RCC 7860 (cell line): ENCODE measurements around the gene SLC7A1.

ENCODE experiments used
- DNase-seq: peaks from one replicate; pipeline ENCODE4 v3.0.0-alpha.2; 2015; ENCODE audit warnings: low spot score
- FAIRE-seq: peaks from 2 replicates; lab custom pipeline; 2012; peaks lifted over from hg19 to GRCh38; lab: Jason Lieb, UNC

Gene SLC7A1

DNA sequence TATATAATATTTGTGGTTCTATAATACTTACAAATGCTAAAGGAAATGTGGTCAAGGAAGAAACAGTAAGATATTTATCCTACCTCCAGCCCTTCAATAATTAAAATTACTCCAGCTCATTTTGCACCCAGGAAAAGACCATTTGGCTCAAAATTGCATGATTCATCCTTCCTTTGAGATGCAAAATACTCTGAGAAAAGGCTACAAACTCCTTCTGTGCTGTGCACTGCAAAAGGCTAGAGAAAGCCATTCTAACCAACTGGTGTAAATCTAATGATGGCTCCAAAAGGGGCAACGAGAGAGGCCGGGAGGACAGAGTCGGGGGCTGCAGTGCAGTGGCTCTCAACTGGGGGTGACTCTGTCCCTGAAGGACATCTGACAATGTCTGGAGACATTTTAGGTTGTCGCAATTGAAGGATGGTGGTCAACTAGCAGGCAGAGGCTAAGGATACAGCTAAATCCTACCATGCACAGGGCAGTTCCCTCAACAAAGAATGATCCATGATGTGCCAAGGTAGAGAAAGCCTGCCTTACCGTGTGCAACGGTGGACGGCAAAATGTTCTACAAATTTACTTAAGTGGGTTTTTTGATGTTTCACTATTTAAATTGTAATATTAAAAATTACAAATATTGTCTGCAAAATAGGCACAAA lies 32.6 kb downstream of the SLC7A1 start:
- FAIRE-seq, result no peak
- DNase-seq, result no peak

DNA sequence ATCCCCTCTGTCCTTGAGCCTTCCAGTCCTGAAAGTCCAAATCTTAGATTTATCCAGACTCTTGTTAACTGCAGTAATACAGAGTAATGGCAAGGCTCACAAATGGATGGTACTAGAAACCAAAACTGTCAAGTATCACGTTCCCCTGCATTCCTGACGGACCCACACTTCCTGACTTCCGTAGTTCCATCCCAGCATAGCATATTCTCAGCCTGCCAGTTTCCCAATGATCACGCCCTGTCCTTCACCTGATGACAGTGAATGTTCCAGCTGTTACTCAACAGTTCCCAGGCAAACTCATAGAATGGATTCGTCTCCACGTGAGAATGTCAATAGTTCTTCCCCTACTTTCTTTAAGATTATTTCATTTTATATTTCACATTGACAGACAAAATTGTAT lies 33.6 kb downstream of the SLC7A1 start:
- DNase-seq, result no peak
- FAIRE-seq, result no peak

DNA sequence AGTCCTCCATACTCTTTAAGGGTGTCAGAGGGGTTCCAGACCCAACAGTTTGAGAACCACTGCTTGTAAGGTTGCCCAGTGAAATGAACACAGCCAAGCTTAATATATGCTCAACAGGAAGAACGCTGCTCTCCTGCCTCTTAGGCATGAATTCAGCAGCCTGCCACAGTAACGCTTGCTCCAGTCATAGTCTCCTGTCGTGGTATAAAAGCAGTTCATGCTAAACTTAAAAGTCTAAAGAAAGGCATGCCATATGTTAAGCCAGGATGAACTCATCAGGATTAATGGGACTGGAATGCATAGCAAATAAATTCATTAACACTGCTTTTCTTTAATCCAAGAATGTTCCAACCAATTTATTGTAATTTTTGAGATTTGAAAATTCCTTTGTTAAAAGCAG lies 38.7 kb downstream of the SLC7A1 start:
- DNase-seq, result no peak
- FAIRE-seq, result no peak

DNA sequence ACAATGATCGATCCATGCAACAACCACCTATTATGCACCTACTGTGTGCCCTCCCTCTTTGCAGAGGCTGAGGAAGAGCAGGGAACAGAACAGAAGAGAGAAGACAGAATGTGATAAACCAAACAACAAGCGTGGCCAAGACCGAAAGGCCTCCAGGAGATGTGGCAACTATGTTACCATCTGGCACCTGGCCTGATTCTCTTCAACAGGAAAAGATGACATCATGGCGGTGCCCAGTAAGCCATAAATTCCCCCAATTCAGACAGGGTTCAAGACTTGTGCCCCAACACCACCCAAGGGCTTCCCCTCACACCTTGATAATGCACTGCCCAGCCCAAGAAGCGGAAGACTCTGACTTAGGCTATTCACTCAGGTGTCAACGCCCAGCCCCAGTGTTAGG lies 44.3 kb downstream of the SLC7A1 start:
- DNase-seq (no peak), FAIRE-seq (no peak)

DNA sequence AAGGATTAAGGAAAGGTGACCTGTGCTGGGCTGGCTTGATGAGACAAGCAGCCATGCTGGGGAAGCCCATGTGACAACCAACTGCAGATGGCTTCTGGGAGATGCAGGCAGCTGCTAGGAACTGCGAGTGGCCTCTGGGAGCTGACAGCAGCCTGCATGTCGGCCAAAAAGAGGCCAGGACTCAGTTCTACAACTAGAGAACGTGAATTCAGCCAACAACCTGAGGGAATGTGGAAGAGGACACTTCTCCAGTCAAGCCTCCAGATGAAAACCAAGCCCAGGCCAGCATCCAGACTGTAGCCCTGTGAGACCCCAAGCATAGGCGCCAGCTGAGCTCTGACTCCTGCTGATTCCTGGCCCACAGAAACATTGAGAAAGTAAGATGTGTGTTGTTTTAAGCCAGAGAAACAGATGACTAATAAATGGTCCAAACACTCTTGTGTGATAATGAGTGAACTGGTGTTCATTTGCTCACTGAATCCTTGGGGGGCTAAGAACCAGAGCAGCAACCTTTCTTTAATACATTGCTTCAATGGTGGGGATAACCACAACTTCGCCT lies 45.0 kb downstream of the SLC7A1 start:
- no peak for DNase-seq

DNA sequence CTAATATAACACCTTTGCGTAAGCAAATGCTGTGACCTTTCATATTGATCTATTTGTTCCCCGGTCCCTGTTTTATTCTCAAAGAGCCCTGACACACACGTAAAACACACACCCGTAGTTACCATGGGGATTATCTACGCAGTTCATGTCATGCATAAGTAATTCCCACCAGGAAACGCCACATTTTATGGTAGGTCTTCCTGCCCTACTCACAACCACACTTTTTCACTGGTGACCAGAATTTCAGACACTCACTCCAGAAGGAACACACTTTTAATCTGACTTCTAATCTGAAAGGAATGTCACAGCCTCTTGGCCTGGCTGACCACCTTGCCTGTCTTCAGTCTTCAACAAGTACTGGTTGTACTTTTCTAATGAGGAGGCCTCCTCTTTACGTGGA lies 46.8 kb downstream of the SLC7A1 start:
- DNase-seq, result peak; percentile 38
- no peak for FAIRE-seq

More for the DNA sequence above, 45.0 kb downstream of the SLC7A1 start:
- no peak for FAIRE-seq

DNA sequence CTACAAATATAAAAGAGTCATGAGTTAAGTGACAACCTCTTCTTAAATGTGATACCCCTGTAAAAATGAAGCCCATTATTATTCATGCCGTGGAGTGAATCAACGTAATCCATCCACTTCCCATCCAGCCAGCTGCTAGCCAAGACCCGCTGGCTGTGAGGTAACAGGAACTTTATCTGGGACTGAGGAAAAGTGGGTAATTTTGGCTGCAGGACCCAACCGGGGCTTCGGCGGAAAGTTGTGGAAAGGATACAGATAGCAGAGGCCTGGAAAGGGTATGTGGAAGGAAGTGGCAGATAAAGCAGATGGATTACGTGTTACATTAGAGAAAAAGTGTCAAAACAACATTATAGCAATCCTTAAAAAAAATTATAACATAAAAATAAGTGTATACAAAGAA lies 48.3 kb downstream of the SLC7A1 start:
- DNase-seq (no peak), FAIRE-seq (no peak)

DNA sequence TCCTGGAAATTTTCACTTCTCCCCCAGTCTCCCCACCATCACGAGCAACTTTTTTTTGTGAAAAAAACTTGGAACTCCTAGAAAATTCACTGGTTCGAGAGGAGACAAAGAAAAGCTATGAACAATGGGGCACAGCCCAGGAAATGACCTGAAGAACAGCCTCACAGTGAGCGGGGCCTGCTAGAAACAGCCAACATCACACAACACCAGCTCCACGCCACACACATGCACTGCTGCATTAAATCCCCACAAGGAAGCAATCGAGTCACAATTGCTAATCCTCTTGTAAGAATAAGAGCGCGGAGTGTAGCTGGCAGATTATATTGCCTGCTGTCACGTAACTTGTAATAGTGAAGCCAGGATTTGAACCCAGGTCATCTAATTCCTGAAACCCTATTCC lies 48.8 kb downstream of the SLC7A1 start:
- DNase-seq (no peak), FAIRE-seq (no peak)

DNA sequence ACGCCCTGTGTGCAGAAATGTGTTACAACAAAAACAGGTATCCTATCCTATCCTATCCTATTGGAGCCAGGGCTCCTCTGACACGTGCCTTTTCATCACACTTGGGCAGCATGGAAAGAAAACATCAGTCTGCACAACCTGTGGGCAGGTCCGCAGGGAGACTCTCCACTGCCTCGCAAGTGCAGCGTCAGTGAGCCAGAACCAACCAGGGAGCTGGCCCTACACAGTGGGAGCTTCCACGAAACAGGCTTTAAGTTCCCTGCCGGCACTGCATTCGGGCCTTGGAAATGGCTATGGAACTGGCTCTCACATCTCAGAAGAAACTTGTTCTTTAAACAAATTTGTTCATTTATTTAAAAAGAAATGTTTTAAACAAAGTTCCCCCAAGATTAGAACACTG lies 49.5 kb downstream of the SLC7A1 start:
- no peak for FAIRE-seq
- no peak for DNase-seq

DNA sequence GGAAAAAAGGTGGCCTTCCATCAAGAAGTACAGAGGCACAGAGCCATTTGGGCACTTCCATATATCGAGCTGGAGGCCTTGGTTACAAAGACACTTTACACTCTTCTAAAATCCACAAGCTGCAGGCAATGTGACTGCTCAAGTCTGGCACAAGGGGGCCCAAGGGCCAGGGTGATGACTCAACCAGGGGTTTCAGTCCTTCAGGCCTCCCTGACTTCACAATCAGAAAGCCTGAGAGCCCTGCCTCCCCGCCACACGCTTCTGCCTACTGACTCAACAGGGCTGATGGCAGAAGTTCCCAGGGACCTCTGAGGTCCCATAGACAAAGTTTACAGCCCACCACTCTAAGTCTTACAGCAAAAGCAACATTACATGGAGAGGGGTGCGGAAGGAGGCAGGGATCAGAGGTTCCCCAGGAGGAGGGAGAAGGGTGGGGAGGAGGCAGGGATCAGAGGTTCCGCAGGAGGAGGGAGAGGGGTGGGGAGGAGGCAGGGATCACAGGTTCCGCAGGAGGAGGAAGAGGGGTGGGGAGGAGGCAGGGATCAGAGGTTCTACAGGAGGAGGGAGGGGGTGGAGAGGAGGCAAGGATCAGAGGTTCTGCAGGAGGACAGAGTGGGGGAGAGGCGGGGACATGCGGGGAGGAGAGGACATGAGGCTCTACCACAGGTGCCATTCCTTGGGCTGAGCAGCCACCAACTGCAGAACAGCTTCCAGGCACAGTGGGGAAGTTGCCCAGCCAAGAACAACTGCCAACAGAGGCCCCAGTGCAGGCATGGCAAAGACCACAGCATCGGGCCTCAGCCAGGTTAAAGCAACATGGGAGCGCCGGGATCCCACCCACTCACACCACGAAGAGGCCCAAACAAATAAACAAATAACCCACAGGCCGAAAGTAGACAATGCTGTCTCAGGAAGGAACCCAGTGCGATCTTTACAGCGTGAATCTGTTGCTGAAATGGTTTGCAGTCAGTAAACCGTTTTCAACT lies 52.0 kb downstream of the SLC7A1 start:
- peak; percentile 39 for DNase-seq

DNA sequence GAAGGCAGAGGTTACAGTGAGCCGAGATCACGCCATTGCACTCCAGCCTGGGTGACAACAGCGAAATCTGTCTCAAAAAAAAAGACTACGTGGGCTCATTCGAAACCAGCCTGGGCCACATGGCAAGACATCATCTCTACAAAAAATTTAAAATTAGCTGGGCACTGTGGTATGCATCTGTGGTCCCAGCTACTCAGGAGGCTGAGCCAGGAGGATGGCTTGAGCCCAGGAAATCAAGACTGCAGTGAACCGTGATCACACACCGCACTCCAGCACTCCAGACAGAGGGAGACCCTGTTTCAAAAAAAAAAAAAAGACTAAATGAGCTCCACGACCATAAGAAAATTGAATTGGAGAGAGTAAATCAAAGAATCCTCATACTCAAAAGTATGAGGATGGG lies 53.1 kb downstream of the SLC7A1 start:
- DNase-seq (no peak), FAIRE-seq (no peak)

More for the DNA sequence above, 52.0 kb downstream of the SLC7A1 start:
- FAIRE-seq, result no peak

DNA sequence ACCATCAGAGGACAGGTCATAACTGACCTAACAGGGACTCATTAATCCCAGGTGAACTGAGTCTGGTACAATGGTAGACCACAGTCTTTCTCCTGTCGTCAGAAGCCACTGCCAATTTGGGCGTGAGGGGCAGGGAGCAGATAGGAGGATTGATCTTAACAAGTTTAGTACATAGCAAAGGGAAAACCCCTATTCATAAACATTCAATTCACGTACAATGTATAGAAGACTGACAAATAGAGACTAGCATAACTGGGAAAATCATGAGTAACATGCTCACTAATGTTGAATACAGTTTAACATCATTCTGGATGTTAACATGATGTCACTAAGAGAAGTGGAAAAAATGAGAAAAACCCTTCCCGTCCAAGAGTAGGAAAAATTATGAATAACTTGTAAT lies 54.1 kb downstream of the SLC7A1 start:
- FAIRE-seq, result no peak

DNA sequence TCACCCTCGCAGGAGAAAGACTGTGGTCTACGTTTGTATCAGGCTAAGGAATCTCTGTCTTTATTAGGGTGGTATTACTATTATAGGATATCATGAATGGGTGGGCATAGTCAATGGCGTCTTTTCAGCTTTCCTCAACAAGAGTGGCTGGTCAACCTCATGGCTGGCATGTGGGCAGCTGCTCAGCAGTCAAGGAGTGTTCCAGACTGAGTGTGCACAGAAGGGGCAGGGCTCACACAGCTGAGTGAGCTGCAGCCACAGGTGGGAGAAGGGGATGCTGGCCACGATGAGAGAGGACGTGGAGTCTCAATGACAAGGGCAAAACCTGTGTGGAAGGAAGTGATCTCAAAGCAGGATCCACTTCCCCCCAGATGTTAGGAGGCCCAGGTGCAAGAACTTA lies 54.7 kb downstream of the SLC7A1 start:
- FAIRE-seq, result no peak

More for the DNA sequence above, 54.1 kb downstream of the SLC7A1 start:
- no peak for DNase-seq

DNA sequence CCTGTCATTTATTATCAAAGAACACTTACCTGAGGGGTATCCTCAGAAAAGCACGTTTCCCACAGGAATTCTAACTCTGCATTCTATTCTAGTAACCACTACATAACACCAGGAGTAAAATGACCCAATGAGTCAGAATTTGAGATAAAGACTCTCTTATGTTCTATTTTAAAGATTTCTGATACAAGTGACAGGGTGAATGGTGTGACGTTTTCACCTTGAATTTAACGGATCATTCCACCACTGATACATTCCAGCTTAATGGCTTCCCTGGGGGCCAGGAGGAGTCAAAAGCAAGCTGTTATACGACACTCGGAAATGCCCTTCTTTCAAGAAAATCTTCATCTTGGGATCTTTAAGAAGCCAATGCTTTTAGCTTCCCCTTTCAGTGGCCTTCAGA lies 55.2 kb downstream of the SLC7A1 start:
- no peak for FAIRE-seq
- no peak for DNase-seq

More for the DNA sequence above, 54.7 kb downstream of the SLC7A1 start:
- no peak for DNase-seq

DNA sequence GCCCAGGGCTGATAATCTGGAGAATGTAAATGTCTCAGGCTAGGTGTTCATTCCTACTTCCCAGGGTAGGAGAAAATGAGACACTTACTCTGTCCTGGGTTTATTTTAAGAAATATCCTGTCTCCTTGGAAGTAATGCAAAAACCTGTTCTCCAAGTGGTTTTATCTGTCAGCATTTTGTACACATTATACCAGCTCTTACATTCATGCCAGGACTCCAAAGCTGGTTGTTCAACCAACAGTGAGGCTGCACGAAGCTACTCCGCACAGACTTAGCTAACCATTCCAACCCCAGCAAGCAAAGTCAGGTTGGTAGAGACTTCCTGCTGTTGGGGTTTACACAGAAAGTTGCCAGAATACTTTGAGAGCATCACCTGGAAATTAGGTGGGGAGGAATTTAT lies 55.6 kb downstream of the SLC7A1 start:
- DNase-seq, result no peak
- FAIRE-seq, result no peak

DNA sequence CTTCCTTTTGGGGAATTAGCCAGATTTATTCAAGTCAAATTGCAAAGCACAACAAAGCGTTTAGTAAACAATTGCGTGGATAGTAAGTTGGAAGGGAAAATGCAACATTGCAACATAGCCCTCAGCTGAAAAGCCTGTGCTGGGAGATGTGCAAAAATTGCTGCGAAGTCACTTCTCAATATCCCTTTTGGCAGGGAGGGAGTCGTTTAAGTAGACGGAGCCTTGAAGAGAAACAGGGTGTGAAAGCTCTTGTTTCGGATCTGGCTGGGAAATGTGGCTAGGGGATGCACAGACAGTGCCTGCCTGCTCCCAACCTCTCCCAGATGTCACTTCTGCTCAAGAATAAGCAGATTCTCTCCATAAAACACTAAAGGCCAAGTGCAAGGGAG lies 56.8 kb downstream of the SLC7A1 start:
- no peak for FAIRE-seq

DNA sequence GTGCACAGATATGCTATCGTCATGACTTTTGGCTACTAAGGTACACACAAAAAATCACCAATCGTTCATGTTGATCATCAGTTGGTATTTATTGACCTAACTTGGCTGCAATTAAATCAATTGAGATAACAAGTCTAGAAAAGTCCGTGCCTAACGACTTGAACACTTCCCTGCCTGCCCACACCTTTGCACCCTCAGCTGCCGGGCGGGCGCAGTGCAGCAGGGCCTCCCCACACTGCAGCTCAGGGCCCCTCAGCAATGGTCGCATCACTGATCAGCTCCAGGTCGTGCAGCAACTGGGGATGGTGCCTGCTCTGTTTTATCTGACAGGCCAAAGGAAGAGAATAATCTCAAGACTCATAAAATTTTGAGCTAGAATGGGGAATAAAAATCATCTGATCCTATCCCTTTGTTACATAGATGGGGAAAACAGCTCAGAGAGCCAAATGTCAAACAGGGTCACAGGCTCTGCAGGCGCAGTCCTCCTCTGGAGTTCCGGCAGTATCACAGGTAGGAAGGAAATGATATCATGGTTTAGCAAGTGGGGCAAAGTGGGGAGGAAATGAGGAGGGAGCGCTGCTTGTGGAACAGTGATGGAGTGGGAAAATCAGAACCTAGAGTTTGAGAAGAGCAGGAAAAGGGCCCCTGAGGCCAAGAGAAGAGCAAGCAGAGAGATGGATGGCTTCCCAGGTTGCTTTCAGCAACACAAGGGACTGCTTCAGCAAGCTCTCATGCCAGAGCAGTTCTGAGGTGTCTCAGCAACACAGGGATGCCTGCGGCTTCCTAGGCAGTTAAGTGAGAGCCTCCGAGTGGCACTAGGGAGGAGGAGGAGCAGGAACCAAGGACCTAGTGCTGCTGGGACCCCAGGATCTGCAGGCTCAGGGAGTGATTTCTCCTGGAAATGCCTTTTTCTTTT lies 57.5 kb downstream of the SLC7A1 start:
- FAIRE-seq (no peak), DNase-seq (no peak)

More for the DNA sequence above, 56.8 kb downstream of the SLC7A1 start:
- no peak for DNase-seq

DNA sequence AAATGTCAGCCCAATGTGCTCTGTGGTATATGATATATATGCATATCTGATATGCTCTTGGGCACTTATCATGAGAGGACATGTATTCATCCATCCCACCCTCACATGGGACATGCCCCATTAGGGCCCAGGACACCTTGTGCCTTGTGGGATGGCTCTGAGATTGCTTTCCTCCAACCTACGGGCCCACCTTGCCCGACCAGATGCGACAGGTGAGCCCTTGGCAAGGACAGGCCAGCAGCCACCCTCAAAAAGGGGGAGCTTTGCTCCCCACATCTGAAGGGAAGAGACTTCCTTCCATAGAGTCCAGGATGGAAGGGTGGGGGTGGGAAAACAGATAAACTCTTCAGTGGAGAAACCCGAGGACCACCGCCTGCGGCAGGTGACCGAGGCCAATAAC lies 58.6 kb downstream of the SLC7A1 start:
- no peak for FAIRE-seq

DNA sequence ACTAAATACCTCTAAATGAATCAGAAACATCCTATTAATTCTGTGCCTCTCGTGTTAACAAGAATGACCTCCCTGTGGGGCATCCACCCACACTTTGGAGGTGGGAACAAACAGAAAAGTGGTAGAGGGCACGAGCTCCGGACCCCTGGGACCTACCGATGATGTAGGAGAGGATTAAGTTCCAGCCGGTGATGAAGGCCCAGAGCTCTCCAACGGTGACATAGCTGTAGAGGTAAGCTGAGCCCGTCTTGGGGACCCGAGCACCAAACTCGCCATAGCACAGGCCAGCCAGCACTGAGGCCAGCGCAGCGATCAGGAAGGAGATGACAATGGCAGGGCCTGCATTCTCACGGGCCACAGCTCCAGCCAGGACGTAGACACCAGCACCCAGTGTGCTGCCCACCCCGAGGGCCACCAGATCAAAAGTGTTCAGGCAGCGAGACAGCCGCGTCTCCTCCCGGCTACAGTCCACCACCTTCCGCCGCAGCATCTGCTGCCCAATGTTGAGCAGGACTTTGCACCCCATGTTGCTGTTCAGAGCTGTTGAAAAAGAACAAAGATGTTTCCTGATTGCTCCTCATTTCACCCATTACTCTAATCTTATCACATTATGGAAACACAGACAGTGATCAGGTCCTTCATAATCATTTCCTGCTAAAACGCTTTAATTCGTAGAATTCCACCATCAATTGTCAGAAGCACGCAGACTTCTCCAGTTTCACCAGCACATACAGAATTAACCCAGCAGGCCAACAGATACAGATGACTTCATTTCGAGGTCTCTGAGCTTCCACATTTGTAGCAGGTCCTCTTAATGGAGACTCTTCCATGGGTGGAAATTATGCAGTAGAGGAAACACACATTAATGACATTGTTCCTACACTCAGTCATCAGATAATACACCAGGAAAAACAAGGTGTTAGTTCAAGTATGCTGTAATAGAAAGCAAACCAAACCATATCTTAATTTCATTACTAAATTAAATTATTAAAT lies 59.5 kb downstream of the SLC7A1 start:
- no peak for DNase-seq
- FAIRE-seq, result no peak

More for the DNA sequence above, 58.6 kb downstream of the SLC7A1 start:
- DNase-seq, result no peak
